AG08396 (cell line): ENCODE results near the gene PEAK1.
A peak's percentile ranks its signal among the peaks of the same experiment; 100 is the strongest.
"Not testable (repeated sequence)": the region's sequence is repeated elsewhere in the genome, so short reads cannot be mapped to it uniquely, and the experiment has no call there.

Source experiments
- DNase-seq: peaks from one replicate; pipeline ENCODE4 v3.0.0; 2012; ENCODE audit warnings: low spot score, mixed read lengths

The PEAK1 gene

DNA sequence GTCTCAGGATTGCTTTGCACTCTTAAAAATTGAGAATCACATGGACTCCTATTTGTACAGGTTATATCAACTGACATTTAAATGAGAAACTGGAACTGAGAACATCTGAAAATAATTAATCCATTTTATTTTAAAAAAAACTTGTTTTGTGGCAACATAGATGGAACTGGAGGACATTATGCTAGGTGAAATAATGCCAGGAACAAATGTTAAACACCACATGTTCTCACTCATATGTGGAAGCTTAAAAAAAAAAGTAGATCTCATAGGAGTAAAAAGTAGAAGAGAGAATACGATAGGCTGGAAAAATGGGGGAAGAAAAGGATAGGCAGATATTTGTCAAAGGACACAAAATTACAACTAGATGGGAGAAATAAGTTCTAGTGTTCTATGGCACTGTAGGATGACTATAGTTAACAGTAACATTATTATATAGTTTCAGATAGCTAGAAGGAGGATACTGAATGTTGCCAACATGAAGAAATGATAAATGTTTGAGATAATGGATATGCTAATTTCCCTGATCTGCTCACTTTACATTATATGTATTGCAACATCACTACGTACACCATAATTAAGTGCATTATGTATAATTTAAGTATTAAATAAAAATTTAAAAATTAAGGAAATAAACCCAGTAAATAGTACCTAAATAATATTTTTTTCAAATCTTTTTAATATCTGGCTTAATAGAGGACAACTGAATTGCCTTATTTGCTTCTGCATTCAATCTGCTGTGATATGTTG lies 248.5 kb downstream of the PEAK1 start:
- DNase-seq: no peak

DNA sequence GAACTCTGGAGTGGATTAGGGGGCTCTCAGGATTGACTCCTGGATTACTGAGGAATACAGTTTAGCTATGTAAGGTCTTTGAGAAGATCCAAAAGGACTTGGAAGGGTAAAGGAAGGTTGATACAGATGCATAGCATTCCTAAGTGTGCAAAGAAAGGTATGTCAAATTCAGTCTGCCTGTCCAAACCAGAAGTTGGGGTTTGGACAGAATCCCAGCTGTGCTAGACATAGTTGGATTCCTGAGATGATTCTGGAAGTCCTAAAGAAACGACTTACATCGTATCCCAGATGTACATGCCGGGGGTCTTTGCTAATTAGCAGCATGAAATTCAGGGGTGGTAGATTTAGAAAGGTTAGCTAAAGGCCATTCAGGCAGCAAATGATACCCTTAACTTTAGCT lies 251.3 kb downstream of the PEAK1 start:
- no peak for DNase-seq

DNA sequence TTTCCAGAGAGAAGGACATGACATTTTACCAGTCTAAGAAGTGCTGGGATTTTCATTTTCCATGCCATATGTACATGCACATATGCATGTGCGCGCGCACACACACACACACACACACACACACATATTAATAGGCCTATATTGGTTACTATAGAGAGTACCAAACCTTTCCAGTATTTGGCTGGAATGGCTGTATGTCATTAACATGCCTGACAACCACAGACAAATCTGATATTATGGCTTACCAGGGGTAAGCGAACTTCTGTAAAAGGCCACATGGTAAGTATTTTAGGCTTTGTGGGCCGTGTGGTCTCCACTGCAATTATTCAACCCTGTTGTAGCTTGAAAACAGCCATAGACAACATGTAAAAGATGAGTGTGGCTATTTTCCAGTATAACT lies 251.8 kb downstream of the PEAK1 start:
- no peak for DNase-seq

DNA sequence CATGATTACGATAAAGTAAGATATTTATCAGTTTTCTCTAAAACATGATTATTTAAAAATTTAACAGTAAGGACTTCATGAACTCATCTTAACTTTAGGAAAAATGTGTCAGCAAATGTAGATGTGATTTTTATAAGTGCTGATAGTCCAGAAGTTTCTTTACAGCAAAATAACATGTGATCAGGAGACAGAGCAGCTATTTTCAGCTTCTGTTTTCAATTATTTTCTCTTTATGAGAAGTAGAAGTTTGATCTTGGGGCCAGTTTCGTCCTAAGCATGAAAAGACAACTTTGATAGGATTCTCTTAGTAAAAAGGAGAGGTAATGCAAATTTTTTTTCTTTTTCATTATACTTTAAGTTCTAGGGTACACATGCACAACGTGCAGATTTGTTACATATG lies 252.5 kb downstream of the PEAK1 start:
- DNase-seq: no peak

DNA sequence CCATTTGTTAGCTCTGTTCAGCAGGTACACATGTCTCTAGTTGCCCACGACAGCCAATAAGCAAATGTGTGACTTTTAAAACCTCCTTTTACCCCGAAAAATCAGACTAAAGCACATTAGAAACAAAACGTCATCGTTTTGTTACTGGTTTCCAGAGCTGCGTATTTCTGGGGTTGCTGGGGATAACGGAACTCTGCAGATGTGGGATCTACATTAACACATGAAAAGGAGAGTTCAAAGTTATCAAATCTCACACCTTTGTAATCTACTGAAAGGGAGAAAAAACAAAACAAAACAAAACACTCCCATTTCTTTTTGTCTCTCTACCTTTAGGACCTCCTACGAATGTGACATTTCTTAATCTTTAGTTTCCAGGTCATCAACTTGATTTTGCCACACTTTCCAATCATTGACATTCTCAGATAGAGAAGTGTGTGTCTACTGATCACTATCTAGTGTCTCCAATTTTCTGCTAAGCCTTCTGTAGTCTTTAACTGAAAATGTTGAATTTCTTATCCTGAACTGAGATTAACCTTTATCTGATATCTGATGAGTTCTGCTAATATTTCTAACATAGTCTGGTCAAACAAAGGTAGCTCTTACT lies 256.0 kb downstream of the PEAK1 start:
- no peak for DNase-seq

DNA sequence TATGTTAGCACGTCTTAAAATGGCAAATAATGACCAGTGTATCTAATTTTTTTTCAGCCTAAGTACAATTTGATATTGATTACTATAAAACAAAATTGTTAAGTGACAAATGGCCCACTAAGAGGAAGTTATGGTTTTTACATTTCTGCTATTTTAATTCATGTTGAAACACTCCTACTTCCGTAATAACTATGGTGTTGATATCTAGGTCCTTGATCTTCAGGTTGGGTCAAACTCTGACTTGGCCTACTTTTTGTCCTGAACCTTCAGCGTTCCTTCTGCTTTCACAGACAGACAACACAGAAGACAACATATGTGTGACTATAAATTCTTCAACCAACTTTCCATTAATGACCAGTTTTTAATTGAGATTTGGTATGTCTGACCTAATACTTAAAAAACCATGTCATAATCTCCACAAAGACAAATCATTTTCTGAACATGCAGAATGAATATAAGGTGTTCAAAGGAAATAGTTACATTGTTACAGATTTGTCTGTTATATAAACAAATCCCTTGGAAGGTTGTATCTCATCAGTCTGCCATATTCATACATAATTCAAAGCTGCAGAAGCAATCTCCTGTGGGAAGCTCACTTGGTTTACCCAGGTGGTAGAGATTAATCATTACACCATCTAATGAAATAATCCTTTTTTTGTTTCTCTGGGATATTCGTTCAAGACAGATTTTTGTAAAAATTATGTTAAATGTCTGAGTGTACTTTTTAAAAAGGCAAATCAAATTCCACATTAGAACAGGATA lies 256.9 kb downstream of the PEAK1 start:
- DNase-seq: no peak

DNA sequence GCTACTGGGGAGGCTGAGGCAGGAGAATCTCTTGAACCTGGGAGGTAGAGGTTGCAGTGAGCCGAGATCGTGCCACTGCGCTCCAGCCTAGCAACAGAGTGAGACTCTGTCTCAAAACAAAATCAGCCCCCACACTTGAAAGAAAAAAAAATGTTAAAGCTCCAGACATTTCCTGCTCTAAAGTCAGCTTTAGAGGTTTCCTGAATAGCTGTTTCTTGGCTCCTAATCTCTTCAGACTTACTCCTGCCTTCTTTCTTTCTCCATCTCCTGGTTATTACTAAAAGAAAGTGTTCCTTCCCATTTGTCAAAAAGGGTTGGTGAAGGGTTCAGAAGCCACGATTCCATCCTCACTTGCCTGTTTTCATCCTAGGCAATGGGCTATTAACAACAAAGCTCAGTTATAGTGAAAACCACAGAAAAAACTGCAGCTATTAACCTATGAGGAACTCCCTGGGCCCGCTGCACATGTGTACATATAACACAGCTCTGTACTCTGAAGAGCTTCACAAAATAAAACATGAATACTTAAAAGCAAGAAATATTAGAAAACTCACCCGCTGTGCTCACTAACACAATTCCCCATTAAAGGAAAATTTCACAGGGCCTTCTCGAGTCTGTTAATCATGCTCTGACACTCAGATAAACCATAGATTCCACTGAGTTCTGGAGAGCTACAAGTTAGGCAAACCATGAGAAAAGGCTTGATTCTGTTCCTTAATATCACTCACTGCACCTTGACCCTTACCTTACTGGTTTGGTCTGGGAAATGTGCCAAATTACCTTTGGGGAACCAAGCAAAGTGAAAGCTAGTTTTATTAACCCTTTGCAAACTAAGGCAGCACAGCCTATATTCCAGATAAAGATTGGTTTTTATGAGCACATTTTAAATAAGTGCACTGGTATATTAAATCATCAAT lies 259.1 kb downstream of the PEAK1 start:
- no peak for DNase-seq

DNA sequence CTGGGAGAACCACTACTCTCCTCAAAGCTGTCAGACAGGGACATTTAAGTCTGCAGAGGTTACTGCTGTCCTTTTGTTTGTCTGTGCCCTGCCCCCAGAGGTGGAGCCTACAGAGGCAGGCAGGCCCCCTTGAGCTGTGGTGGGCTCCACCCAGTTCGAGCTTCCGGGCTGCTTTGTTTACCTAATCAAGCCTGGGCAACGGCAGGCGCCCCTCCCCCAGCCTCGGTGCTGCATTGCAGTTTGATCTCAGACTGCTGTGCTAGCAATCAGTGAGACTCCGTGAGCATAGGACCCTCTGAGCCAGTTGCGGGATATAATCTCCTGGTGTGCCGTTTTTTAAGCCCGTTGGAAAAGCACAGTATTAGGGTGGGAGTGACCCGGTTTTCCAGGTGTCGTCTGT lies 263.9 kb downstream of the PEAK1 start:
- DNase-seq: not testable (repeated sequence)

DNA sequence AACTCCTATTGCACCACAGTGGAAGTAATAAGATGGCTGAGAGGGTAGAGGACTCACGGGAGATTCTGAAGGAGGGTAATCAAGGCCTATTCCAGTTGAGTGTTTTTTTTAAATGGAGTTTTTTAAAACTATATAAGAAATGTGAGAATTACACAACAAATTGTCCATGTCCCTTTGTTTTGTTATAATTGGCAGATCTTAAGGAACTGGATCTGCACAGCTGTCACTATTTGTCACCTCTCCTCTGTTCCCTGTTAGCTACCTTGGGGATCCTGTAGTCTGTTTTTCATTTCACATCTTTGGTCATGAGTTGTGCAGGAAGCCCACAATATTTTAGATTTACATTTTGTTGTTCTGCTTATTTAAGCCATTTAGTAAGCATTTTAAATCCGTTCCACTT lies 271.7 kb downstream of the PEAK1 start:
- DNase-seq: no peak

DNA sequence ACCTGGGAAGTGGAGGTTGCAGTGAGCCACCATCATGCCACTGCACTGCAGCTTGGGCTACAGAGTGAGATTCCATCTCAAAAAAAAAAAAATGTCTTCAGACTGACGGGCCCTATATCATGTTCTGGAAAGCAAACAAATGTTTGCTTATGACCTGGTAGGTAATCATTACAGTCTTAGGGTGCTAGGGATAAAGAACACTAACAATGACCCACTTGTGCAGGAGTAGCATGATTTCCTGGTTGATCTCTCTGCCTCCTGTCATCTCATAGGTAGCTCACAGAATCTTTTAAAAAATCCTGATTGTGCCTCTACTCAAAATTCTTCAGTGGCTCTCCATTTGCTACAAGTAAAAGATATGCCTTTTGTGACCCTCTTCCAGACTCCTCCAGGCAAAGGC lies 274.5 kb downstream of the PEAK1 start:
- DNase-seq: no peak

DNA sequence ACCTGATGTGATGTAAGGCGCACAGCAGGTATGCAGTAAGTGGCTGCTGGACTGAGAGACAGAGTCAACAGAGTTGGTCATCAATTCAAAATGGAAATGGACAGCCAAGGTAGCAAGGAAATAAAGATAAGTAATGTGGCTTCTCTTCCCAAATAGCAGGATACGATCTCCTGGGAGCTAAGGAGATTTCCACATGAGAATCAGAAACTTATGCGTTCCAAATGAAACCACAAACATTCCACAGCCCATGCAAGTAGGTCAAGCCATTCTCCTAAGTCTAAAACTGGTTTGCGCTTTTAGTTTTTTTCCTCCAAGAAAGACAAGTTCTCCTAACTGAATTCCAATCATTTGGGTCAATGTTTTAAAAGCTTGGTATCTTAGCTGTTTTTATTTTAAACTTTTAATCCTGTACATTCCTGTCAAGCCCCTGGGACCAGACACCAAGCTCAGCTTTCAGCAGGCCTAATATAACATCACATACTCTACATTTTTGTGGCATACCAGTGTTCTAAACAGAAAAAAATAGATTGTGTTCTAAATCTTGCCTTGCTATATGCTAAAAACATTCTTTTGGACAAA lies 275.3 kb downstream of the PEAK1 start:
- peak; percentile 65 for DNase-seq

DNA sequence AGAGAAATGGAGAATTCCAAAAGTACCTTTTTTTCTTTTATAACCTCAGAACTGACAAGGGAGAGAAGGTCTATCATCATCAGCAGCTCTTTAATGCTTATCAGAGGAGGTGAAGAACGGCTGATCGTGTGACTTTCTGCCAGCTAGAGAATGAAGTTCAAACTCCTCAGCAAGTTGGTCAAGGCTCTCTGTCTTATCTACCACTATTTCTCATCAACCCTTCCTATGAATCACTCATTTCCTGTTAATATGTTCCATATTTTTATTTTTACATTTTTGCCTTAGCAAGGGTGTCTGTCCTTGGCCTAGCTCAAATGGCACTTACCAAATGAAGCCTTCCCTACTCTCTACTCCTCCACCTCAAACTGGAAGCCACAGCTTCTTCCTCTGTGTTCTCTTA lies 275.9 kb downstream of the PEAK1 start:
- DNase-seq: no peak

DNA sequence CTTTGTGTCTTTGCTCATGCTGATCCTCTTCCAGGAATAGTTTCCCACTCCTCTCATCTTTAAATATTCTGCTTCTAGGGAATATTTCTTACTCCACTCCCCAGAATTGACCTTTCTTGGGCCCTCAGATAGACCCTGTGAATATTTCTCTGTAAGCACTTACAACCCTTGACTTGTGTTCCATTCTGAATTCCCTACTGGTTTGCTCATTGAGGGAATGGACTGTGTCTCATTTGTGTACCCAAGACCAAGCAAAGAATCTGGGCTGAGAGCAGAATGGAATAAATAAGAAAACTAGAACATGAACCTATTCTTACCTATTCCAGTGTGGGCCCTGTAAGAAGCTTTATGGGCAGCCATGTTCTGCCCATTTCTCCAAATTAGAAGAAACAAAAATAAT lies 276.3 kb downstream of the PEAK1 start:
- DNase-seq: no peak

DNA sequence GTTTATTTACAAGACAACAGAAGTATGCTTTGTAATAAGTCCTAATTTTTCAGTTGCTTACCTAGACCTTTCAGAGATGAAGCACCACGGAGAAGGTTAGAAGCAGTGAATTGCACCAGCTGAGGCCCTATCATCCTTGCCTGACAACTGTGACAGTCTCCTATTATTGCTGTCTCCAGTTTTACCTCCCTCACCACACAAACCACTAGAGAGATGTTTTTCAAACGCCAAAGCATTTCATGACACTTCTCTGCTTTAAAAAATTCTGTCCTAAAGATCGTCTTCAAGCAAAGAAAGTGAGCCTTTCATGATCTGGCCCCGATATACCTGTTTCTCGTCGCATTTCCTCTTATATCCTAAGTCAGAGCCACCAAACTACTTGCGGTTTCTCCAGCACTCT lies 276.7 kb downstream of the PEAK1 start:
- DNase-seq: no peak

DNA sequence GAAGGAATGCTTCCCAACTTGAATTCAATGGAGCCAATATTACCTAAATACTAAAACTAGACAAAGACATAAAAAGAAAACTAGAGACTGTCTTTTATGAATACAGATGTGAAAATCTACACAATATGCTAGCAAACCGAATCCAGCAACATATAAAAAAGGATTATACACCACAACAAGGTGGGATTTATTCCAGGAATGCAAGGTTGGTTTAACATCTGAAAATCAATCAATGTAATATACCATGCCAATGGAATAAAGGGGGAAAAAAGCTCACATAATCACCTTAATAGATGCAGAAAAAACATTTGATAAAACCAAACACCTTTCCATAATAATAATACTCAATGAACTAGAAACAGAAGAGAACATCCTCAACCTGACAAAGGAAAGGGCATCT lies 279.7 kb downstream of the PEAK1 start:
- DNase-seq: no peak

DNA sequence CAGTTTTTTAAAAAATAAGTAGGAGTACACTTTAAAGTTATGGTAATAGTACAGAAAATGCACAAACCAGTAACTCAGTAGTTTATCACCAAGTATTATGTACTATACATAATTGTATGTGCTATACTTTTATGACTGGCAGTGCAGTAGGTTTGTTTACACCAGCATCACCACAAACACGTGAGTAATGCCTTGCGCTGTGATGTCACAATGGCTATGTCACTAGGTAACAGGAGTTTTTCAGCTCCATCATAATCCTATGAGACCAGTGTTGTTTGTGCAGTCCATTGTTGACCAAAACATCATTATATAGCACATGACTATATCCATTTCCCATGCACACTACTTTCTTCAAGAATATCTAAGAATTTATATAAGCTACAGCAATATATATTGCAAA lies 280.6 kb downstream of the PEAK1 start:
- DNase-seq: no peak

DNA sequence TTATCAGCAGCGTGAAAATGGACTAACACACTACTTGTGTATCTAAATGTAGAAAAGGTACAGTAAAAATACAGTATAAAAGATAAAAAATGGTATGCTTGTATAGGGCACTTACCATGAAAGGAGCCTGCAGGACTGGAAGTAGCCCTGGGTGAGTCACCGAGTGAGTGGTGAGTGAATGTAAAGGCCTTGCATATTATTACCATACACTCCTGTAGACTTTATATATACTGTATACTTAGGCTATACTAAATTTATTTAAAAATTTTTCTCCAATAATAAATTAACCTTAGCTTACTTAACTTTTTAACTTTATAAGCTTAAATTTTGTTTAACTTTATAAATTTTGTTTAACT lies 281.8 kb downstream of the PEAK1 start:
- no peak for DNase-seq

DNA sequence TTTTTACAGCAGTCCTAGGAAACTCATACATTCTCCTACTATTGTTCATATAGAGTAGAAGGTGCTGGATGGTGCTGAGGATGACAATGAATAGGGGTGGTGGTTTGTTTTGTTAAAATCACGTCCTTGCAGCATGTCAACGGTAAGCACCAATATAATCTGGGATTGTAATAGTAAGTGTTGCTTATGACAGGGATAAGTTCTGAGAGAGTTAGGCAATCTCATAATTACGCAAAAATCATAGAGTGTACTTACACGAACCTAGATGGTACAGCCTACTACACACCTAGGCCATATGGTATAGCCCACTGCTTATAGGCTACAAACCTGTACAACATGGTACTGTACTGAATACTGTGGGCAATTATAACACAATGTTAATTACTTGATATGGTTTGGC lies 284.7 kb downstream of the PEAK1 start:
- no peak for DNase-seq

DNA sequence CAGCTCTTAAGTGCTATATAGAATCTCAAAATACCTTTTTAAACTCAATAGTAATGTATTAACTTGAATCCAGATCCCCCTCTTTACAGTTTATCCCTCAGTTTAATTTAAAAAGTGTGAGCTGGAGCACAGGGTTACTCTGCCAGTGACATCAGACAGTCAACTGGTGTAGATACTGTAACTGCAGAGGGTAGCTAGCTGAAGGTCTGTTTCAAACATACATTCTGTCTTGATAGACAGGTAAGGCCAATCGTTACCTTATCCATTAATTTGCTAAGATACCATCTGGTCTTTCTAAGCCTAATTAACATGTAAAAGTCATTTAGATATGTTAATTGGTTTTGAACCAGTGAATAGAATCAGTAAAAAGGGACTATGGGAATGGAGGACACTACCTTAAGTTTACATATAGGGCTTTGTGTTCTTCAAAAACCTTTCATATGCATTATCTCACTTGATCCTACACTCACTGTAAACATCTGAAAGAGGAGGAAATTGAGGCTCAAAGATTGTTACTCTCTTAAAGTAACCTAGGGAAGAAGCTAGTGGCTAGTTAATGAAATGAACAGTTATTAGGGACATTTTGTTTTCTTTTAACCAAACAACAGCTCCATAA lies 289.5 kb downstream of the PEAK1 start:
- no peak for DNase-seq

DNA sequence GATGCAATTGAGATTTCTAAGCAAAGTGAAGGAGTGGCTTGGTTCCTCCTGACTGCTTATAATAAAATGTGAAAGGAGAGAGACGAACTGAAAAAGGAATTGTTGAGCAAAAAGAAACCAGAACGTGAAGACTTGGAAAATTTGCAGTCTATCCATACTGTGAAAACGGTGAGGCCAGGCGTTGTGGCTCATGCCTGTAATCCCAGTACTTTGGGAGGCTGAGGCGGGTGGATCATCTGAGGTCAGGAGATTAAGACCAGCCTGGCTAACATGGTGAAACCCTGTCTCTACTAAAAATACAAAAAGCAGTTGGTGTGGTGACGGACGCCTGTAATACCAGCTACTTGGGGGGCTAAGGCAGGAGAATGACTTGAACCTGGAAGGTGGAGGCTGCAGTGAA lies 292.3 kb downstream of the PEAK1 start:
- no peak for DNase-seq

DNA sequence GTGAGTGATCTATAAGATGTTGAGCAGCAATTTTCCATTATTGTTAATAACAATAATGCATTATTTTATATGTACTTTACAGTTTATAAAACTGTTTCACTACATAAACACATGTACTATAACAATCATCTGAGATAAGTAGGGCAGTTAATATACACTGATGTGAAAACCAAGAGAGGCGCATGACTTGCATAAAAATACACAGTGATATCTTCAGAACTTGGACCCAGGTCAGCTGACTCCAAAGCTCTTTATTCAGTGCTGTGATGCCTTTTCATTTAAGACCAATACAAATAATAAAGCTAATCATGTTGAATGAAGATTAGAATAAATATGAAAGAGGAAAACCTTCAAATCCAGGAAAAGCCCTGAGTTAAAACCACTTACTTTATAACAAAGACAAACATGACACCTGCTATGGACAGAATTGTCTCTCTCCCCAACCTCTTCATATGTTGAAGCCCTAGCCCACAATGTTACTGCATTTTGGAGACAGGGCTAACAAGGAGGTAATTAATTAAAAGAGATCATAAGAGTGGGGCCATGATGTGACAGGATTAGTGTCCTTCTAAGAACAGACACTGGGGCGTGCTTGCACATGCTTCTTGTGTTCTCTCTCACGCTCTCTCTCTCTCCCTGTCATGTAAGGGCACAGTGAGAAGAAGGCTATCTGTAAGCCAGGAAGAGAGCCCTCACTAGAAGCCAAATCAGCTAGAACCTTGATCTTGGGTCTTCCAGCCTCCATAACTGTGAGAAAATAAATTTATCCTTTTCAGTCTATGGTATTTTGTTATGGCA lies 293.2 kb downstream of the PEAK1 start:
- DNase-seq: no peak
